ENCODE results near the gene PDIA4. TPM values are rescaled to one million over a fixed set of nuclear protein-coding genes. Genes with fewer than 3 reads are reported as not detected.

The PDIA4 gene, protein sequence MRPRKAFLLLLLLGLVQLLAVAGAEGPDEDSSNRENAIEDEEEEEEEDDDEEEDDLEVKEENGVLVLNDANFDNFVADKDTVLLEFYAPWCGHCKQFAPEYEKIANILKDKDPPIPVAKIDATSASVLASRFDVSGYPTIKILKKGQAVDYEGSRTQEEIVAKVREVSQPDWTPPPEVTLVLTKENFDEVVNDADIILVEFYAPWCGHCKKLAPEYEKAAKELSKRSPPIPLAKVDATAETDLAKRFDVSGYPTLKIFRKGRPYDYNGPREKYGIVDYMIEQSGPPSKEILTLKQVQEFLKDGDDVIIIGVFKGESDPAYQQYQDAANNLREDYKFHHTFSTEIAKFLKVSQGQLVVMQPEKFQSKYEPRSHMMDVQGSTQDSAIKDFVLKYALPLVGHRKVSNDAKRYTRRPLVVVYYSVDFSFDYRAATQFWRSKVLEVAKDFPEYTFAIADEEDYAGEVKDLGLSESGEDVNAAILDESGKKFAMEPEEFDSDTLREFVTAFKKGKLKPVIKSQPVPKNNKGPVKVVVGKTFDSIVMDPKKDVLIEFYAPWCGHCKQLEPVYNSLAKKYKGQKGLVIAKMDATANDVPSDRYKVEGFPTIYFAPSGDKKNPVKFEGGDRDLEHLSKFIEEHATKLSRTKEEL
- 10 to 100 TPM; 85.5 to 87.2 TPM for total RNA-seq

DNA sequence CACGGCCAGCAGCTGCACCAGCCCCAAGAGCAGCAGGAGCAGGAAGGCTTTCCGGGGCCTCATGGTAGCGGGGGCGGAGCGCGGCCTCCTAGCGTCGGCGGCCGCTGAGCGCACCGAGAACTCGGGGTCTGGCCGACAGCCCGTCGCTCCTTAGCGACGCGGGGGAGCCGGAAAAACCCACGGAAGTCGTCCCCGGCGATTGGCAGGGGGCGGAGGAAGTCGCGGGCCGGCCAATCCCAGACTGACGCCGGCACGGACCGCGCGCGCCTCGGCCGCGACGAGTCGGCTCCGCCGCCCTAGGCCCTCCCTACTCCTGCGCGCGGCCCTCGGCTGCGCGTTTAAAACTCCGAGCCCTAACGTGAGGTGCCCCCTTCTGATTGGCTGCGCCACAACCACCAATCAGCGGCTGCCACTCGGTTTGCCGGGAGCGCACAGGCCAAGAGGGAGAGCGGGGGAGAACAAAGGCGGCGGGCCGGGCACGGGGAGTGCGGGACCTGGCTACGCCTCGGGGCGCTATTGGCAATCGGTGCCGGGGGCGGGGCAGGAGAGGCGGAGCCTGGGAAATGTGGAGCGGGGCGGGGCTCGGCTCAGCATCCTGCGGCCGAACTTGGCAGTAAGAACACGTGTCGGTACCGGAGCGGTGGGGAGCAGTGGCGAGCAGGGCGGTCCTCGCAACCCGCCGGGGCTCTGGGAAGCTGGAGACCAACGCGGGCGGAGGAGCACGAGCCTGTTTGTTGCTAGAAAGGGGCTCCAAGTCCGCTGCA lies at the start of gene PDIA4:
TSS of gene PDIA4 (minus strand) at position 160 of the 764 bp plus-strand sequence. CDS start at position 63, 97 bp downstream.

Other genes starting within 250 kb of the PDIA4 start
- gene EZH2, start 144.2 kb downstream of the PDIA4 start, total RNA-seq: 10 to 100 TPM; 84.4 to 87.1 TPM
- 1 to 10 TPM; 7.9 to 8.0 TPM for gene ZNF786, start 62.2 kb upstream of the PDIA4 start, total RNA-seq
- gene ZNF425, start 97.8 kb upstream of the PDIA4 start, total RNA-seq: under 1 TPM; 0.91 to 0.94 TPM
- gene ZNF398, start 118.9 kb upstream of the PDIA4 start, total RNA-seq: 10 to 100 TPM; 16.6 to 16.7 TPM
- 10 to 100 TPM; 25.2 to 25.8 TPM for gene ZNF282, start 167.0 kb upstream of the PDIA4 start, total RNA-seq
- gene ZNF212, start 211.1 kb upstream of the PDIA4 start, total RNA-seq: 10 to 100 TPM; 13.0 to 14.0 TPM
- gene ZNF783, start 233.7 kb upstream of the PDIA4 start, total RNA-seq: 10 to 100 TPM; 26.2 to 27.2 TPM

All from activated naive CD4-positive, alpha-beta T cell treated with anti-CD3 and anti-CD28 coated beads, Interleukin-2, amount 10 ng/mL, durations not matched to agents 5 hours and 36 hours (primary cell).